GM11168 (cell line): ENCODE measurements around the gene MAP3K5.
"Not testable (repeated sequence)": the region's sequence is repeated elsewhere in the genome, so short reads cannot be mapped to it uniquely, and the experiment has no call there.

ENCODE experiments used
- in situ Hi-C: fragments of 300-500 bp; cut with MboI; formaldehyde crosslinking; loops from one replicate; pipeline ENCODE4 v1.12.0; 2022; ENCODE audit warnings: low sequenced_read_pairs; ENCODE audit not compliant: unreplicated experiment

MAP3K5 gene

DNA sequence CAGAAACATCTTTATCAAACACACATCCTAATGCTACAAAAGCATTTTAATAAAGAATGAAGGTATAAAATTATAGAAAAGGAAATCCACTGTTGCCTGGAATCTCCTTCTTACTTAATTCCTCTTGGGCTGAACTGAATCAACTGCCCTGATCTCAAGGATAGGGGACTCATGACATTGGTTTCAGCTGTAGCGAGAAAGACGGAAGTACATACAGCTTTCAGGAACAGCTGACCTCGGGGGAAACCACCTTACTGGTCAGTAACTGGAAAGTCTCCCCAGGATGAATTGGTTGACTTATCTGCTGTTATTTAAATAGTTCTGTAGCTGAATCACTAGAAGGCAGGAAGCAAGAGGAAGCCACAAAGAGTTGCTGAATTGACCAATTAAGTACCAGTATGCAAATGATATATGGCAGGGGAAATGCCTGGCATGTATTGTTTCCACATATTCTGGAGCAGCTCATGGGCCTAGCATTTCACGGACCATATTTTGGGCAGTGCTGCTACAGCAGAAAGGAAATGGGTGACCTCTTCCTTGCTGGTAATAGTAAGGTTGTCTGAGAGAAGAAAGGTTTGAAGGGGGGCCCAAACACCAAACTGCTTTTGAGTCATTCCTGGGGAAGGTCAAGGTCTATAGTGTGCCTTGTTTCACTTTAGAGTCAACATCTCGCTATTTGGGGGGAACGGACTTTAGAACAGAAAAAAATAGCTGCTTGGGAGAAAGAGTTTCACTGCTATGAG is 198.4 kb downstream of the MAP3K5 start:
- in situ Hi-C loops, result no loop called here

DNA sequence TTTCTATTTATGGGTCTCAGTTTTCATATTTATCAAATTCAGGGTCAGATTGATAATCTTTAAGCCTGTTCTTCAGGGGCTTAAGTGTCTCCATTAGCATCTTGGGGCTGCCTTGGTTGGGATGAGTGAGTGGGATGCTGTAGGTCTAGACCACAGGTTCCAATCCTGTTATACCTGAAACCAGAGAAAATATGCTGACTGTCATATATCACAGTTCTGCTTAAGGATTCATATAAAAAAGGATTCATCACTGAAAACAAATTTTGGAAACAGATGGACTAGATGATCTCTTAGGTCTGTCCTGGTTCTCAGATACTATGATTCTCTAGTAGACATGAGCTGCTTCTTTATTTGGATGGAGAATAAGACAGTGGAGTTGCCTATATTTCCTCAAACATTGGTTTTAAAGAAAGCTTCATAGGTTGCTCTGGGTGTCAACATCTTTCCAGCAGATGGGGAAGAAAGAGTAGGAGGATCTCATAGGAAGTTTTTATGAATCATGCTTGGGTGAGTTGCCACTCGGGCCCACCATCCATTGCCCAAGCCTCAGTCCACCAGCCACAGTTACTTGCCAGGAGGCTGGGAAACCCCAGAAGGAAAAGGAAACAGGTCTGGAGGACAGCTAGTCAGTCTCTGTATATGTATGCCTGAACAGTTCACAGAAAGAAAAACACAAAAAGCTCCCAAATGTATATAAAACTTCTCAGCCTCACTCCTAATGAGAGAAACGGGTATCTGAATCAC is 199.2 kb downstream of the MAP3K5 start:
- in situ Hi-C loops, result no loop called here

DNA sequence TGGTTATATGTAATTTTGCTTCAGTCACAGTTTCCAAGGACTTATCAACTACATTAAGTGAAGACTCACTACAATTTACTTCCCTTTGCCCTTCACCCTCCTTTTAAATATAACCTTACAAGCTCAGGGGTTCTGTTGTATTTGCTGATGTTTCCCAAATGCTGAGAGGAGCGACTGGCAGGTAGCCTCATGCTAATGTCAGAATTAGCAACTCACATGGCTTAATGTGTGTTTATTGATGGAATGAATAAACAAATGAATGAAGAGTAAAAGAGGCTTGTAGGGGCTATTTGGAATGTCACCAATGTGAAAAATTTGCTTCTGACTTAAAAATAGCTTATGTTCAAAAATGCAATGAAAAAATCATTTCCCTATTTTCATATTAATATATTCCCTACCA is 200.7 kb downstream of the MAP3K5 start:
- in situ Hi-C loops, result no loop called here

DNA sequence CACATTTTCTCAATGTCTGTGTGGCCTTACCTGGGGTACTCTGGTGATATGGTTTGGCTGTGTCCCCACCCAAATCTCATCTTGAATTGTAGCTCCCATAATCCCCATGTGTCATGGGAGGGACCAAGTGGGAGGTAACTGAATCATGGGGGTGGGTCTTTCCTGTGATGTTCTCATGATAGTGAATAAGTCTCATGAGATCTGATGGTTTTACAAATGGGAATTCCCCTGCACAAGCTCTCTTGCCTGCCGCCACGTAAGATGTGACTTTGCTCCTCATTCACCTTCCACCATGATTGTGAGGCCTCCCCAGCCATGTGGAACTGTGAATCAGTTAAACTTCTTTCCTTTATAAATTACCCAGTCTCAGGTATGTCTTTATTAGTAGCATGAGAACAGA is 201.4 kb downstream of the MAP3K5 start:
- in situ Hi-C loops, result not testable (repeated sequence)

DNA sequence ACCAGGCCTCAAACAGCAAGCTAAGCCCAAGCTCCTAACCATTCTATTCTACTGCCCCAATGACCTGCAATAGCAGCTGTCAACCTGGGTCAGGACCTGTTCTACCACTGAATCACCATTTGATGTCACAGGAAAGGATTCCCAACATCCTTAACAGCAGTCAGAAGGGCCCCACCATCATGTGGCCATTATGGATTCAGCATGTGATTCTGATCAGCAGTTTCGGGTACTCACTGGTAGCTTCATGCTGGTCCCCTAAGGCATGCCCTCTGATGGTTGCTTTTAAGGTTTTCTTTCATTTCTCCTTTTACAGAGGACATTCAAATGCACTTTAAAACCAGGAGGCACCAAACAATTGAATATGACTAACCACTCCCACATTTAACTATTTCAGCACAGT is 204.8 kb downstream of the MAP3K5 start:
- in situ Hi-C loops, result no loop called here

DNA sequence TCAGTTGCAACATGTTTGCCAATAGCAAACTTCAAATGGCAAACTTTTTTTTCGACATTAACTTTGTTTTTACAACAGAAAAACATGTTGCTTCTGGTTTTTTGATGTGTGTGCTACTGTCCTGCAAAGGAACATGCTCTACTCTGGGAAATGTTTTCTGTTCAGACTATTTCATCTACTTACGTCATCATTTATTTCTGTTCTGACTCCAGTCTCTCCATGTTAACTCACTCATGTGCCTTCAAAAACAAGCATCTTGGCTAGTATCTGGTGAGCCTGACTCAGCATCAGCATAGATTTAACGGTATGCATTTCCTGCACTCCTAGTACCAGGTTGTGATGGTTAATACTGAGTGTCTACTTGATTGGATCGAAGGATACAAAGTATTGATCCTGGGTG is 206.0 kb downstream of the MAP3K5 start:
- in situ Hi-C loops, result no loop called here

DNA sequence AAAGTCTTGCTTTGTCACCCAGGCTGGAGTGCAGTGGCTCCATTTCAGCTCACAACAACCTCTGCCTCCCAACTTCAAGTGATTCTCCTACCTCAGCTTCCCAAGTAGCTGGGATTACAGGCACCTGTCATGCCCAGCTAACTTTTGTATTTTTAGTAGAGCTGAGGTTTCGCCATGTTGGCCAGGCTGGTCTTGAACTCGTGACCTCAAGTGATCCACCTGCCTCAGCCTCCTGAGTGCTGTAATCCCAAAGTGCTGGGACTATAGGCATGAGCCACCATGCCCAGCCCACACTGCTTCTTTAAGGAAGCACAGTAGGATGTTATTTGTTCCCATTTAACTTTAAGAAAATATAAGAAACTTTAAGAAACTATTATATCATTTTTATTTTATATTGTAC is 206.8 kb downstream of the MAP3K5 start:
- in situ Hi-C loops, result not testable (repeated sequence)

DNA sequence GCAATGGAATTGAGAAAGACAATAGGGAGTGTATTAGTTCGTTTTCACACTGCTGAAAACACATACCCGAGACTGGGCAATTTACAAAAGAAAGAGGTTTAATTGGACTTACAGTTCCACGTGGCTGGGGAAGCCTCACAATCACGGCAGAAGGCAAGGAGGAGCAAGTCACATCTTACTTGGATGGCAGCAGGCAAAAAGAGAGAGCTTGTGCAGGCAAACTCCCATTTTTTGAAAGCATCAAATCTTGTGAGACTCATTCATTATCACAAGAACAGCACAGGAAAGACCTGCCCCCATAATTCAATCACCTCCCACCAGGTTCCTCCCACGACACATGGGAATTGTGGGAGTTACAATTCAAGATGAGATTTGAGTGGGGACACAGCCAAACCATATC is 208.0 kb downstream of the MAP3K5 start:
- in situ Hi-C loops, result not testable (repeated sequence)

DNA sequence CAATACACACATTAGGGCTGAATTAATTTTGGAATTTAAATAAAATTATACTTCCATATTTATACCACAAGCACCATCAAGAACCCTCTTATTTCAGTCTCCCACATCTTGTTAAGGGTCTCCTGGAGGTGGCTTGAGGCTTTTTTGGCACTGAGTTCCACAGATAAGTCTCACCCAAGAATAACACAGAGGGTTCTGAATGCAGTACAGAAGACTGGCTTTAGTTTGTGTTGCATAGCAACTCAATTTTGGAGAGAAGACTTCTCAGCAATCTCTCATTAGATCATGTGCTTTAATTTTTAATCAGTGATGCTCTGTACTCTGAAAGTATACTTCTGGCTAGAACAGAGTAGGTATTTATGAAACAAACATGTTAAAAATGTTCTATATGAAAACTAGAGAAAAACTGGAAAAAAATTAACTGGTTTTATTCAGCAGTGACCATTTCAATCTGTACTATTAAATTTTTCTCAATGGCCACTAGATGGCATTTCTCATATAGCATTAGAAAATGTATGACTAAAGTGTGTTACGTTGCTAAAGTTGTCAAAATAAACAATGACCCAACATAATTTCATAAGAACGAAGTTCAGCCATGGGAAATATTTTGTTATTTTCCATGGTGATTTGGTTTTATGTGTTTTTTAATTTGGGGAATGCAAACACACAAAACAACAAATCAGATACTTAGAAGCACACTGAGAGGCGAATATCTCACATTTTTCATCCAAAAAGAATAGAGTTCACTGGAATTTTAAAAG is 209.4 kb downstream of the MAP3K5 start:
- in situ Hi-C loops, result no loop called here

DNA sequence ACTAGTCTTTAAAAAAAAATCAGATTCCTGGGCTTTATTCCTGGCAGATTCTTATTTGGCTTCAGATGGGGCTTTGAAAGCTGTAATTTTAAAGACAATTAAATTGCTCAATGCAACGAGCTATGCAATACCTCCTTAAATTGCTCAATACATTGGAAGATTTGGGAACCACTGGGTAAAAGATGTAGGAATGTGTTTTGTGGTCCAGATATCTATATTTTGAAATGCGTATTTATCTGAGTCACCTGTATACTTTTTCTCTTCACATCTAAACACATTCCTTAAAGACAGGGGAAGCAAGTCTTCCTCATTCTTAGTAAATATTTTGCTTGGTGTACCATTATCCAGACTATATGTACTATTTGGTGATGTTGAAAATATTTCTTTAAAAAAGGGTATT is 212.5 kb downstream of the MAP3K5 start:
- in situ Hi-C loops, result no loop called here

DNA sequence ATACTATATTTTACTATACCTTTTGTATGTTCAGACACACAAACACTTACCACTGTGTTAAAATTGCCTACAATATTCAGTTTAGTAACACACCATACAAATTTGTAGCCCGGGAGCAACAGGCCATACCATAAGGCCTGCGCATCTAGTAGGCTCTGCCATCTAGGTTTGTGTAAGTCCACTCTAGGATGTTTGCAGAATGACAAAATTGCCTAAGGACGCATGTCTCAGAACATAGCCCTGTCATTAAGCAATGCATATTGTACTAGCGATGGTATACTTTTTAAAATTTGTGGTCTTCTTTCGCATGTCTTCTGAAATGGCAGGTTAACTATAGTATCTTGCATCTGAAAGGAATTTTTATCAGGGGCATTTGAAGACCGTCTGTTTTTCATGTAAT is 215.5 kb downstream of the MAP3K5 start:
- in situ Hi-C loops, result no loop called here

DNA sequence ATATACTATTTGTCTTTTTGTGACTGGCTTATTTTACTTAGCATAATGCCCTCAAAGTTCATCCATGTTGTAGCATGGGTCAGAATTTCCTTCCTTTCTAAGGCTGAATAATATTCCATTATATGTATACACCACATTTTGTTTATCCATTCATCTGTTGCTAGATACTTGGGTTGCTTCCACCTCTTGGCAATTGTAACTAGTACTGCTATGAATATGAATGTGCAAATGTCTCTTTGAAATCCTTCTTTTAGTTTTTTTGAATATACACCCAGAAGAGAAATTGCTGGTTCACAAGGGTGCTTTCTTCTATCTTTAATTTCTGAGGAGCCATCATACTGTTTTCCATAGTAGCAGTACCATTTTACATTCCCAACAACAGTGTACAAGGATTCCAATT is 220.8 kb downstream of the MAP3K5 start:
- in situ Hi-C loops, result no loop called here

DNA sequence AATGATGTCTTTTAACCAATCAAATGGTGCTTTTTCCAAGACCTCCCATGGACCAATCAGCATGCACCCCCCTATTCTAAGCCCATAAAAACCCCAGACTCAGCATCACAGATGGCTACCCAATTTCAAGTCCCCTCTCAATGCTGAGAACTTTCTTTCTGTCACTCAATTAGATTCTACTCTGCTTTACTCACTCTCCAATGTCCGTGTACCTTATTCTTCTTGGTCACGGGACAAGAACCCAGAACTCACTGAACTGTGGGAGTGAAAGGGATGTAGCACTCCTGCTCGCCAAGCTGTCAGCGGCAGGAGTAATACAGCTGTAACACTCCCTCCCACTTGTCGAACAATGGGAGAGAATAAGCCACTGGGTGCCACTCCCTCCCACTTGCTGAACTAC is 221.2 kb downstream of the MAP3K5 start:
- in situ Hi-C loops, result no loop called here

DNA sequence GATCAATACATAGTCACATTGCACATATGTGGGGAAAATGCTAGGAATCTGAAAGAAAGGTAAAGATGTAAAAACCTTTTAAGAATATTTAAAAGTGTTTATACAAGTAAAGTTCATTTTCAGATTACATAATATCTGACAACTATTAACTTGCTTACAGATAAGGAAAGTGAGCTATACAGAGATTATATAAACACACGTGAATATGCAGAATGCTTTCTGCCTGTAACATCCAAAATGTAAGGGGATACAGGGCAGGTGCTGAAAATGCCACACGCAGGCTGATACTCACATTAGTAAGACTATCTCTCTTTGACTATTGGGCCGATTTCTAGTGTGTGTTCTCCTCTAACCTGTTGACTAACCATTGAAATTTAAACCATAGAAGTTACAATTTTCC is 224.1 kb downstream of the MAP3K5 start:
- in situ Hi-C loops, result no loop called here

DNA sequence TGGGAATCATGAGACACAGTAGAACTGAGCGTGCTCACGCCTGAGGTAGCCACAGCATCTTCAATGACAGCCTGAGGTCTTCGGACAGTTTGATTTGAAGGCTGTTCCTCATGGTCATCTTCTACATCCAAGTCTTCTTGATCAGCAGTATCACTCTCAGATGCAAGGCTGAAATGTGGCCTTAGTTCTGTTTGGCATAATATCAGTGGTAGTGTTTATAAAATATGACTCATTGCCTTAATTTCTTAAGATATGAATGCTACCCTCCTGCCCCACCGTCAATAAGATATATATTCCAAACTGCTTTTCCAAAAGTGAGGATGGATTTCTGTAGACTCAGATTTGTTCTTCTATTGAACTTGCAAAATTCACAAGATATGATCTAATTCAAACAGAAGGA is 224.6 kb downstream of the MAP3K5 start:
- in situ Hi-C loops, result no loop called here

DNA sequence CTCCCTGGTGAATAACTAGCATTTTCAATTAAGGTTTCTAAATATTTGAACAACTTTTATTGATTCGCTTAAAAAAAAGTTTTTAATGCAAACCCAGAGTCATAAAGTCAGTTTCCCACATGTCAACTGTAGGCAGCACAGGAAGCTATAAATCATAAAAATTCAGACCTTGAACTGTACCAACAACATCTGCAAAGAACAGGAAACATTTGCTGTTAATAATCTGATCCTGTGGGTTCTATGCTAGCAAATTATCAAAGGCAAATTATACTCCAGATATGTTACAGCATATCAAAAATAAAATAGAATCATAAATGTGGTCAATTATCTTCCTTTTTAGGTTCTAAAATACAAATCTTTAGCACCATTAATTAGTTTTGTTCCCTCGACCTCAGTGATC is 225.4 kb downstream of the MAP3K5 start:
- in situ Hi-C loops, result no loop called here

DNA sequence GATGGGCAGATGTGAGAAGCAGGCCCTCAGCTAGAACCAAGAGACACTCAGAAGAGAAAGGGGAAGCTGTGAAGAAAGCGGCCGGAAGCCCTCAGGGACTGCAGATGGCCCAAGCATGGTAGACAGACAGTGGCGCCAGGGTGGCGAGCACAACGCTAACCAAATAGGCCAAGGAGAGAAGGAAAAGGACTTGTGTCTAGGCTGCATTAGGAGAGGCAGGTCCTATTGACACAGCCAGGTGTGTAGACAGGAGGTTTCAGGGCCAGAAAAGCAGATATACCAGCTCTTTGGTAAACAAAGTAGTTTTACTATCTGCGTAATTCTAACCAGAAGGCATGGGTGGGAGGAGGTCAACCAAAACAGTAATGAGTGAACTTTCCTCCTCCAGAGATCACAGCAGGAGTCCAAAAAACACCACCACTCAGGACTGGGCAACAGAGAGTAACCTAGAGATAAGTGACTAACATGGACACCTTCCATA is 226.2 kb downstream of the MAP3K5 start:
- in situ Hi-C loops, result no loop called here

DNA sequence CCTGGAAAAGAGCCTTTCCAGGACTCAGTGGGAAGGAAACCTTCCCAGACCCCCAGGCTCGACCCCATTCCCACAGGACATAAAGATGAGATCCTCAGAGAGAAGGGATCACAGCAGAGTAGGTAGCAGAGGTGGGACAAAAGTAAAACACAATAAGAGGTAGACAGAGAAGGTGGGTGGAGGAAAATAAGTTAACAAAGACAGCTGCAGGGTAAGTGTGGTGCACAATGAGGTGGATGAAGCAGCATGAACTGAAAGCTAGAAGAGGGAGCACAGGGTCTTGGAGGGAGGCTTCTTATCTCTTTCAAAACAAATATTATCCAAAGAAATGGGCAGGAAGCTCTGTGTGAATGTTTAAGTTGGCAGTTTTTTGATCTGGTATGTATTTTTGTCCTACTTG is 228.1 kb downstream of the MAP3K5 start:
- in situ Hi-C loops, result no loop called here

DNA sequence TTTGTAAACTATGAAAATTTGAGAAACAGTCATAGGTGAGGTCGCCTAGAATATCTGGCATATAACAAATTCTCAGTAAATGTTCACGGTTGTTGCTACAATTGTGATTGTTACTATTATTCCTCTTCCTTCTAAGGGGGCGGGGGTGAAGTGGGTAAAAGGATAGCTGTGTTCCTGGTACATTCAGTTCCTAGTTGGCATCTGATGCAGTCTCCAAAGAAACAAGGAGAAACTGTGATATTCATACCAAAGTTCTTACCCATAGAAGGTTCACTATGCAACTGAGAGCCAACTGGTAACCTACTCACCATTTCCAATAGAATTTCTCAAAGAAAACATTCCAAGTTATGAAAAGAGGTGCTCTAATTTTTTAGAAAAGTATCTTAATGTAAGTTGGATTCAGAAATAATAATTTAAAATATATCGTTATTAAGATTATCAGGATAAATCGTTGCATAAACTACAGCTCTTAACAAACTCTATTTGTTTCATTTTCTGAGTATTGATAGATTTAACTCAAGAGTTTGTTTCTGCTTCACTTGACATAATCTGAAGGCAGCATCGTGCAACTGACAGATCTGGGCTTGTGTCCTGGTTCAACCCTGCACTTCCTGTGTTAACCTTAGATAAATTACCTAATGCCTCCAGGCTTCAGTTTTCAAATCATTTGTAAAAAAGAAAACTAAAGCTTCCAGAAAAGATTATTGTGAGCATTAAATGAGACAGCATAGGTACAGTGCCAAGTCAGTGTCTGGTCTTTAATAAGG is 228.7 kb downstream of the MAP3K5 start:
- in situ Hi-C loops, result no loop called here

DNA sequence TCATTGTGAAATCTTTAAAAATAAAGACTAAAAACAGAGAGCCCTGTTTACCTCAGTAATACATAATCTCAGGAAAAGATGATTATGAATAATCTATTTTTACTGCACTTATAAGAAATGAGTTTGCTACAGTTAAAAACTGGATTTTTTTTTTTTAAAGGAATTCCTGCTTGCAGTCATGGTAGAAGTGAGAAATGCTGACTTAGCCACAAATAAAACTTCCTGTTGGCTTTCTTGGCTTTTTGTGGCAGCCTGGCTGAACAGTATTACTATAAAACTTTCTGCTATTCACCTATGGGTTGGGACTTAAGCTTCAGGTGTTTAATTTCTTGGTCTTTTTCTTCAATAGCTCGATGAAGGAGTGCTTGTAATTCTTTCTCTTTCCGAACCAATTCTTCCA is 230.1 kb downstream of the MAP3K5 start:
- in situ Hi-C loops, result no loop called here
